Stimulated activated CD4-positive, alpha-beta T cell treated with anti-CD3 and anti-CD28 coated beads, Interleukin-12 subunit alpha, Interleukin-12 subunit beta, amount 100 ng/mL, for 24 hours (primary cell): ENCODE data around the gene STRADA.

Experiments used
- DNase-seq, 2 experiments: peaks; one replicate each; pipeline ENCODE4 v3.0.0-alpha.2; 2020; ENCODE audit warnings: low read depth in 2 of 2

The STRADA gene

GRCh38 chr17:63682981-63683380 lies 58.6 kb downstream of the STRADA start:
- no peak for DNase-seq

GRCh38 chr17:63682441-63682840 lies 59.2 kb downstream of the STRADA start:
- no peak for DNase-seq

DNA sequence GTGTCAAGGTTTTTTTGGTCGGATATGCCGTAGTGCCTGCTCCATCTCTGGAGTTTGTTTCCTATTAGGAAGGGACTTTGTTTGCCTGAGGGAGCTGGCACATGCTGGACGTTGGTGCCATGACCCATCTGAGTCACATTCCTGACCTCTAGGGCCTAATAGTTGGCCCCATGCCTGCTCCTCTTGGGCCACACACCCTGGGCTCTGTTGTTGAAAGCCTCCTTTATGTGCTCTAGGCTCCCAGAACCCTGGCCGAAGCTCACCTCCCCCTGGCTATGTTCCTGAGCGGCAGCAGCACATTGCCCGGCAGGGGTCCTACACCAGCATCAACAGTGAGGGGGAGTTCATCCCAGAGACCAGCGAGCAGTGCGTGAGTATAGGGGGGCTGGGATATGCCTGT lies 60.1 kb downstream of the STRADA start:
- DNase-seq, result no peak

DNA sequence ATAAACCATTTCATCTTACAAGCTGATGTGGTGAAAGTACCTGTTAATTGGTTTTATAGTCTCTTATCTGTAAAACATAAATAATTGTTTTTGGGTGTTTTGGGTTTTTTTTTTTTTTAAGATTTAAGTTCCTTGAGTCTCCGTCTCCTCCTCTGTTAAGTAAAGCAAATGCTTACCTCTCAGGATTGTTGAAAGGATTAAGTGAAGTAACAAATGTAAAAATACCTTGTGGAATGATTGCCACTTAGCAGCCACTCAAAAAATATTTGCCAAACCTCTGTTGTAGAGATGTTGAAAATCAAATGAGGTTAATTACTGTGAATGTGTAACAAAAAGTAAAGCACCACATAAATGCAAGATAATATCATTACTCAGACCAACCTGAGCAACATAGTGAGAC lies 60.9 kb downstream of the STRADA start:
- no peak for DNase-seq

DNA sequence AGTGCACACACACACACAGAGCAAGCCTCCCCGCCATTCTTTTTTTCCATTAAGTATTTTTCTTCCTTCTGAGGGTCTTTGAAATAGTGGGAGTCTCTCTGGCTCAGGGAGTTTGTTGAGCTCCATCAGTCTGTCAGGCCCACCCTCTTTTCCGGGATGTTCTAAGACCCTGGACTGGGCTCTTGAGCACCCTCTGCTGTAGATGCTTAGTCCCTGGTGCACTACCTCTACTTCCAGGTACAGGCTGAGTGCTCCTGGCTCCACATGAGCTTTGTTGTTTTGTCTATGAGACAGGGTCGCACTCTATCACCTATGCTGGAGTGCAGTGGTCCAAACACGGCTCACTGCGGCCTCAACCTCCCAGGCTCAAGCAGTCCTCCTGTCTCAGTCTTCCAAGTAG lies 62.4 kb downstream of the STRADA start:
- DNase-seq, result no peak

- no peak for DNase-seq
These were observed 65.0 kb downstream of the STRADA start for GRCh38 chr17:63676584-63676983.

DNA sequence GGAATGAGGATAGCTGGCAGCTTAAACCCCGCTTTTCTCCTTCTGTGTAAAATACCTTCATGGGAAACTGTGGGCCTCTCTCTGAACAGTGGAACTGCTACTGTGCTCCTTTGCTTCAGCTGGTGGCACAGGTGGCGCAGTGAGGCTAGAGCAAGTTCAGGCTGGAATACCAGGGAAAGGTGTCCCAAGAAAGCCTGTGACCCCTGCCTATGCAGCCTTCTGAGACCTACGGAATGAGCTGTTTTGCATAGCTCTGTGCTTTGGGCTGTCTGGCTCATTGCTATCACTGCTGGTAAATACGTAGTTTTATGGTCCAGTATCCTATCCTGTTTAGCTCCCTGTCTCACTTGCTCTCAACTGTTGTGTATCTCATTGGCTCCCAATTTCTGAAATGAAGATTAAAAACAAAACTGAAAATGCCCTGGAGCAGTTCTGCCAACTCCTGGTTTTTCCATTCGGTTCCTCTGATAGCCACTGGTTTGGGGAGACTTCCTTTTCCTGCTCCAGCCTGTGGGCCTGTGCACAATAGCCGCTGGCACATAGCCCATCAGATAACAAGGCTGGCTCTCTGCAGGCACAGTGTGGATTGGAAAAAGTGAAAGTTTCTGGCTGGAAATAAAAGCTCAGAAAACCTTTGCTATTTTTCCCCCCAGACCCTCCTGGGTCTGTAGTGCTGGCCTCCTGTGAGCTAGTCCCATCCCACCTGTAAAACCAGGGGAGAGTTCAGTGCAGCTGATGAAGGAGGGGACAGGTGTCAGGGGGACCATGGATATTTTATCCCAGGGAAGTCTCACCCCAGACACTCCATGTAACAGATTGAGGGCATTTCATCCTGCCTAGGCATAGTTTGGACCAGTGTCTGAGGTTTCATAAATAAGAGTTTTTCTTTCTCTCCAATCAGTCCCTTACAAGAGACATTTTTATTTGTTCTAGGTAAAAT lies 65.7 kb downstream of the STRADA start:
- DNase-seq, result no peak

DNA sequence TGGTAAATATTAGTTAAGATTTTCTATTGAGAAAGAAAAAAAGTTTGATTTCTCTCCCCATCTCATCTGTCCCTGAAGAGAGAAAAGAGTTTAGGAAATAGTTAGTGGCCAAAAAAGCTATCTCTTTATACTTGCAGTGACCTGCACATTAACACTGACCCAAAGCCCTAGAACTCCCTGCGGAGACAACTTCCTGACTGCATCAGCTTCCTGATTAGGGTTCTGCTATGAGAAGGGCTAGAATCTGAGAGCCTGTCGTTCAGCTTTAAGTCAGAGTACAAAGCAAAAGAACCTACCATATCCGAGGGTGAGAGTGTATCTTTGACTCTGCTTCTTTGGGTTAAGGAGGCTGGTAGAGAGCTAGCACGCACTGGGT lies 66.4 kb downstream of the STRADA start:
- no peak for DNase-seq

- no peak for DNase-seq
These were observed 68.7 kb downstream of the STRADA start for GRCh38 chr17:63672856-63673255.

DNA sequence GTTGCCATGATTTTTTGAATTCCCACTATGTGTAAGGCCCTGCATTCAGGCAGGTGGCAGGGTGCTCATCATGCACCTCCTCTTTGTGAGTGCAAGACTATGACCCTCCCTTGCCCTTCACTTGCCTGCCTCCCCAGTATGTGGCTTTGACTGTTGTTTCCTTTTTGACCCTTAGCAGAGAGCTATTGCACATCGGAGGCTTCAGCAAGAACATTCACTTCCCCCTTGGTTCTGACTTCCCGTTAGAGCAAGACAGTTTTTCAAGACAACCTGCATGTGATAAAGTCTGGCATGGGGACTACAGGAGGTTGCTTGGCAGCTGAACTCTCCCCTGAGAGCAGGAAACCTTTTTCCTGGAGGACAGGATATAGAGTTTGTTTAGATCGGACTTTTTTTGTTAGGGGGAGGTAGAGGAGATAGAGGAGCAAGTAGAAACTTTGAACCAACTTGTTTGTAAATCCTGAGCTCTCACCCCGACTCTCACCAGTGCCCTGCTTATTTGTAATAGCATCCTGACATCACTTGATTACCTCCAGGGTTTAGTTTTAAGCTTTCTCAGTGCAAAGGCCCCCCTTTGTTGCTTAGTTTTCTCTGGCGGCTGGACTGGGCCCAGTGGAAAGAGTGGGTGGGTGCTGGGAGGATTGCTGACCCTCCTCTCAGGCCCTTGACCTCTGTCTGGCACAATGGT lies 75.9 kb downstream of the STRADA start:
- DNase-seq, result no peak

GRCh38 chr17:63659850-63660249 lies 81.7 kb downstream of the STRADA start:
- DNase-seq, result no peak

GRCh38 chr17:63658366-63658765 lies 83.2 kb downstream of the STRADA start:
- DNase-seq, result no peak

DNA sequence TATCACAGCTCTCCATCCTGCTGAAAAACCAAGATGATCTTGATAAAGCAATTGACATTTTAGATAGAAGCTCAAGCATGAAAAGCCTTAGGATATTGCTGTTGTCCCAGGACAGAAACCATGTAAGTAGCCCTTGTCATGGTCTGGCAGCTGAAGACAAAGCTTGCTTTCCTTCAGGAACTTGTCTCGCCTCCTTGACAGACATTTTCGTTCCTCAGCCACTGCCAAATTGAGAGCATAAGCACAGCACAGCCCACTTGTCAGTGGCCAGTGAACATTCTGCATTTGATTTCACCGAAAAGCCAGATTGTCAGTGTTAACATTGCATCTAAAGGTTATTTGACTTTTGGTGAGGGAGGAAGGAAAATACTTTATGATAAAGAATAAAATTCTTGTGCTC lies 83.8 kb downstream of the STRADA start:
- no peak for DNase-seq

DNA sequence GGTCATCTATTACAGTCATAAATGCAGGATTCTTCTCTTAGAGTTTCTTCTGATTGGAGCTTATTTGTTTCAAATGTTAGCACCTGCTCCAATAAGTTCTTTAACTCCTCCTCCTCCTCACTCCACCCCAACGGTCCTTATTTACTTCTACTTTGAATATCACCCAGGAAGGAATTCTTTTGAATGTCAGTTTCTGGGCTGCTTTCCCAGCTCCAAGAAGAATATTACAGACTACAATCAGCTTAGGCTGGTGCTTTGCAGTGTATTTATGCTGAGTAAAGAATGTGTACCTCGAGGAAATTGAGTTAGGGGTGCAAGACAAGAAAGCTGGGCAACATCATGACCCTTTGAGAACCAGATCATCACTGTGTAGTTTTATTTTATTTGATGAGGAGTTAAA lies 88.5 kb downstream of the STRADA start:
- DNase-seq, result no peak
